Stimulated activated CD8-positive, alpha-beta memory T cell treated with anti-CD3 and anti-CD28 coated beads, Interleukin-4, amount 100 ng/mL, for 1 hour (primary cell): ENCODE data around the gene PPM1G.
"Not testable (repeated sequence)": the region's sequence is repeated elsewhere in the genome, so short reads cannot be mapped to it uniquely, and the experiment has no call there.

Experiments used
- DNase-seq, 2 donors: peaks; one replicate each; pipeline ENCODE4 v3.0.0-alpha.2; 2020; ENCODE audit warnings: low read depth in 2 of 2, low spot score in 1 of 2

PPM1G gene

GRCh38 chr2:27376151-27376865, 33.1 kb downstream of the PPM1G start:
- DNase-seq: no peak

- DNase-seq: no peak
Observed at GRCh38 chr2:27375513-27376099, 33.8 kb downstream of the PPM1G start.

- DNase-seq: no peak
Observed at GRCh38 chr2:27373567-27373966, 35.8 kb downstream of the PPM1G start.

- DNase-seq: no peak
Observed at GRCh38 chr2:27372937-27373336, 36.5 kb downstream of the PPM1G start.

GRCh38 chr2:27370816-27371620, 38.4 kb downstream of the PPM1G start:
- no peak for DNase-seq

- DNase-seq: peak; percentile 96 to 99
Observed at GRCh38 chr2:27370026-27370815, 39.2 kb downstream of the PPM1G start, which contains the start of the genes EIF2B4 and SNX17. Gene EIF2B4, minus strand, starts transcription at chr2:27370338. Its CDS starts 24 bp downstream, at chr2:27370314. Gene SNX17, plus strand, starts transcription at chr2:27370616. Its CDS starts 128 bp downstream, at chr2:27370744.

GRCh38 chr2:27369471-27370025, 39.8 kb downstream of the PPM1G start:
- no peak for DNase-seq

- DNase-seq: no peak
Observed at GRCh38 chr2:27363933-27364332, 45.5 kb downstream of the PPM1G start.

GRCh38 chr2:27362678-27363420, 46.5 kb downstream of the PPM1G start:
- no peak for DNase-seq

GRCh38 chr2:27356382-27357181, 52.8 kb downstream of the PPM1G start, which contains the start of gene GTF3C2:
Gene GTF3C2, minus strand, starts transcription at chr2:27356764. Its CDS starts 13,210 bp downstream, at chr2:27343554.
- DNase-seq: peak; percentile 85 to 92

GRCh38 chr2:27356056-27356381, 53.4 kb downstream of the PPM1G start:
- DNase-seq: no peak

GRCh38 chr2:27354597-27354927, 54.8 kb downstream of the PPM1G start:
- no peak for DNase-seq

- no peak for DNase-seq
Observed at GRCh38 chr2:27353762-27354596, 55.4 kb downstream of the PPM1G start.

GRCh38 chr2:27353386-27353761, 56.0 kb downstream of the PPM1G start:
- not testable (repeated sequence) for DNase-seq

GRCh38 chr2:27351802-27352598, 57.4 kb downstream of the PPM1G start:
- no peak for DNase-seq

GRCh38 chr2:27350106-27350693, 59.2 kb downstream of the PPM1G start:
- DNase-seq: no peak

GRCh38 chr2:27347641-27348040, 61.8 kb downstream of the PPM1G start:
- DNase-seq: no peak
